HCEC 1CT (cell line): ENCODE data around the gene NKAIN2.
"Not testable (repeated sequence)": the region's sequence is repeated elsewhere in the genome, so short reads cannot be mapped to it uniquely, and the experiment has no call there.

Experiments
- DNase-seq: peaks from one replicate; pipeline ENCODE4 v3.0.0-alpha.2; 2017

NKAIN2 gene

GRCh38 chr6:124356276-124356810 is 552.7 kb downstream of the NKAIN2 start:
- DNase-seq = no peak

DNA sequence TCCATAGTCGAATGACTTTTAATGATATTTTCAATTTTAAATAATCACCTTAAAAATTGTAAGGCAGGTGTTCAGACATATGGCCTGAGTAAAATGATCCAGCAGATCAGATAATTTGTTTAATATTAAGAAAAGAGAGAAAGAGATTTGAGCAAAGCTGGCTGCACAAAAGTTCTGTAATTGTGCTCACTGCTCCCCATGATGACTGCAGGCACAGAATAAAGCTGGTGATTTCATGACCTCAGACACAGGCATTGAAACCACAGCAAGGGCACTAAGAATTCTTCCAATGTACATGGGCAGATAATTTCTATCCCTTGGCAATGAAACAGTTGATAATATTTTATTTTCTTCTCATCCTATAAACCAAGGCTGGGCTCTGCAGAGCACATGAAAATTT is 553.1 kb downstream of the NKAIN2 start:
- DNase-seq = no peak

- DNase-seq = no peak
Measured at GRCh38 chr6:124368131-124368530, 564.5 kb downstream of the NKAIN2 start.

- DNase-seq = no peak
Measured at GRCh38 chr6:124371974-124372475, 568.4 kb downstream of the NKAIN2 start.

GRCh38 chr6:124373386-124373785 is 569.7 kb downstream of the NKAIN2 start:
- DNase-seq = no peak

- no peak for DNase-seq
Measured at GRCh38 chr6:124389127-124389526, 585.5 kb downstream of the NKAIN2 start.

GRCh38 chr6:124393536-124393935 is 589.9 kb downstream of the NKAIN2 start:
- DNase-seq = peak; percentile 36

GRCh38 chr6:124396361-124396760 is 592.7 kb downstream of the NKAIN2 start:
- no peak for DNase-seq

- no peak for DNase-seq
Measured at GRCh38 chr6:124400261-124400999, 596.8 kb downstream of the NKAIN2 start.

DNA sequence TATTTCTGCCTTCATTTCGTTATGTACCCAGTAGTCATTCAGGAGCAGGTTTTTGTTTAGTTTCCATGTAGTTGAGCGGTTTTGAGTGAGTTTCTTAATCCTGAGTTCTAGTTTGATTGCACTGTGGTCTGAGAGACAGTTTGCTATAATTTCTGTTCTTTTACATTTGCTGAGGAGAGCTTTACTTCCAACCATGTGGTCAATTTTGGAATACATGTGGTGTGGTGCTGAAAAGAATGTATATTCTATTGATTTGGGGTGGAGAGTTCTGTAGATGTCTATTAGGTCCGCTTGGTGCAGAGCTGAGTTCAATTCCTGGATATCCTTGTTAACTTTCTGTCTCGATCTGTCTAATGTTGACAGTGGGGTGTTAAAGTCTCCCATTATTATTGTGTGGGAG is 606.8 kb downstream of the NKAIN2 start:
- DNase-seq = not testable (repeated sequence)

DNA sequence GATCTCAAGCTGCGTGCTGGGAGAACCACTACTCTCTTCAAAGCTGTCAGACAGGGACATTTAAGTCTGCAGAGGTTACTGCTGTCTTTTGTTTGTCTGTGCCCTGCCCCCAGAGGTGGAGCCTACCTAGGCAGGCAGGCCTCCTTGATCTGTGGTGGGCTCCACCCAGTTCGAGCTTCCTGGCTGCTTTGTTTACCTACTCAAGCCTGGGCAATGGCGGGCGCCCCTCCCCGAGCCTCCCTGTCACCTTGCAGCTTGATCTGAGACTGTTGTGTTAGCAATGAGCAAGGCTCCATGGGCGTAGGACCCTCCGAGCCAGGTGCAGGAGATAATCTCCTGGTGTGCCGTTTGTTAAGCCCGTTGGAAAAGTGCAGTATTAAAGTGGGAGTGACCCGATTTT is 609.0 kb downstream of the NKAIN2 start:
- DNase-seq = not testable (repeated sequence)

GRCh38 chr6:124420116-124420840 is 616.6 kb downstream of the NKAIN2 start:
- DNase-seq = no peak

- DNase-seq = no peak
Measured at GRCh38 chr6:124423621-124424020, 620.0 kb downstream of the NKAIN2 start.

DNA sequence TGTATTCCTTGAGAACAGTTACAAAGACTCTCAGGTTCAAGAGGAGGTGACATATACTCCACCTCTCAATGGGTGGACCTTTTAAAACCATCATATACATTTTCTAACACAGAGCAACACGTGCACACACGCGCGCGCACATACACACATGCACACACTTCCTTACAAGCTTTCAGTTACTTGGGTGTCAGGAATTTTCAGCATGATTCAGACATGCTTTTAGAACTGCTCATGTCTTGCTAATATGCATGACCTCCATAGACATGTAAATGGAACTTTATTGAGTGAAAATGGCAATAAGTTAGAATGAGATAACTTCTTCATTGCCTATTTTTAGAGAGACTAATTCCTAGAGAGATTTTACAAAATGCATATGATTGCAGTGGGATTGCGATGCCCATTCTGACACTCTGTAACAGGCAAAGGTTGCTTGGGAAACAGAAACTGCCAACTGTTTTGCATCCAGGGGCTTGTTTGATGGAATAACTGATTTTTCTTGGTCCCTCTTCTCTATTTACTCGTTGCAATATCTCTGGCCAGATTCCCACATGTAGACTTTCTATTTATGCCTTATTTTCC is 627.2 kb downstream of the NKAIN2 start:
- DNase-seq = peak; percentile 19

GRCh38 chr6:124432620-124433019 is 629.0 kb downstream of the NKAIN2 start:
- DNase-seq = no peak

DNA sequence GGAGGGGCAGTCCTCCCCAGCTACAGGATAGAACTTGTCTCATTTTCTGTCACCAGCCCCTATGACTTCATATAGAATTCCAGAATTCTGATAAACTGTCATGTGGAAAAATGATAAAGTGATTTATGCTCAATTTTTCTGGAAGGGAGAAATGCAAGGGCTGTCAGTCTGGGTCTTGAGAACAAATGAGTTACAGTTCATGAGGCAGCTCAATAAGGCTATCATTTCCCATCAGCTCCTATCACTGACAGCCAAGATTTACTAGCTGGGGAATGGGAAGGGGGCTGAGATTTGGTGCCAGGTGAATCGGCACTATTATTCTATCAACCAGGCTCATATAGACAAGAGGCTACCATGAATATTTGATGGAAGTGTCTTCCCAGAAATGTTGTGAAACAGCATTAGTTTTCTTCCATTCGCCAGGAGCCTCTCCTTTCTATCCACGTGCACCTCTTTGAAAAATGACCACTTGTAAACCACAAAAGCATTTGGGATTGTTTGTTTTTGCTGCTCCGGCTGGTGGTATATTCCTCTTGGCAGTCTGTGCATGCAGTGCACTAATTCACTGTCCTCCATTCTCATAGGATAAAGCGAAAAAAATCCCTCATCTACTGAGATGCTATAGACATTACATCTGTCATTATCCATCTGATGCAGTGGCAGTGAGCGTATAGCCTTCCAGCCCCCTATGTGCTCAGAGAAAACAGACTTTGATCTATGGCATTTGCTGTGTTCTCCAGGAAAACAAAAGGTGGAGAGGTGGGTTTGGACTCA is 629.9 kb downstream of the NKAIN2 start:
- DNase-seq = no peak

DNA sequence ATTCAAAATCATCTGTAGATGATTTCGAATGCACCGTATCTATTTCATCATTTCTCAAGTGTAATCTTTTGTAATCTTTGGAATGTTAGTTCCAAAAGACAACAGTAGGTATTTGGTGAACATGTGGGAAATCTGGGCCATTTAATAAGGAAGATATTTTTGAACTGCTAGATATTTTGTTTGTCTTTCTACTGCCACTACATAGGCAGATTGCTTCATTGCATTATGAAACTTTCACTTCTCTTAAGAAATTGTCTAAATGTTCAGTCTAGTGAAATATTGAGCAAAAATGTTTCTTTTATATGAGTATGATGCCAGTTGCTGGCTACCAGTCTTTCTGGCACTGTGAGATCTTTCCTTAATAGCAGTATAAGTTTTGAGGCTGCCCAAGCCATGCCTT is 630.8 kb downstream of the NKAIN2 start:
- DNase-seq = no peak

GRCh38 chr6:124436803-124437202 is 633.1 kb downstream of the NKAIN2 start:
- no peak for DNase-seq

DNA sequence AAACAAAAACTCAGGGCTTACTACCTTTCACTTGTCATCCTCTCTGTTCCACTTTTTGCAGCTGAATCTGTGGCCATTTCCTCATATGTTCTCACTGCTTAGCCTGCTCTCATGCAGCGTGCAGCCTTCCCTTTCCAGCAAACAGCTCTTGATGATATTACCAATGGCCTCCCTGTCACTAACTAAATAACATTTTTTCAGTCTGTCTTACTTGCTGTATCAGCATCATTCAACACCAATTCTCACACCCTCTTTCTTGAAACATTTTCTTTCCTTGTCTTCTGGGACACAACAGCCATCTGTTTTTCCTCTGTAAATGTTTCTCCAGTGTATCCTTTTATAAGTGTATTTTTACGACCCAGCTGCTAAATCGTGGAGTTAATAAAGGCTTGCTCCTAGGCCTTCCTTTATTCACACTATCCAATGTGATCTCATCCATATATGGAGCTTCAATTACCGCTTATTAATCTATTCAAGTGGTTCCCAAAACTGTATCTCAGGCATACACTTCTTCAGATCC is 634.9 kb downstream of the NKAIN2 start:
- no peak for DNase-seq

- no peak for DNase-seq
Measured at GRCh38 chr6:124441450-124441849, 637.8 kb downstream of the NKAIN2 start.

- DNase-seq = no peak
Measured at GRCh38 chr6:124443541-124443940, 639.9 kb downstream of the NKAIN2 start.

DNA sequence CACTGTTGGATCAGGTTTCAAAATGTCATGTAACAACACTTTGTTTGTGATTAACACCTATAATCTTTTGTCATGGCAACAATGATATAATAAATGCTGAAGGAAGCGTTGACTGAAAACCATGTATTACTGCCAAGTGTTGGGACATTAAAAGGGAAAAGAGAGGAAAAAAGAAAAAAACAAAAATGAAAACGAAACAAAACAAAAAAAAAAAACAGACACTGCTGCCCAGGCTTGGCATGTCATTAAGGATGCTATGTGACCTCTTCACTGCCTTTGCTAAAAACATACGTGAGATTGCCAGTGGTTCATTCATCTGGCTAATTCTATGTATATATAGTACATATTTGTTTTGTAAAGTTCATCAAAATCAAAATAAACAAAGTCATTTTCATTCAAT is 641.9 kb downstream of the NKAIN2 start:
- DNase-seq = no peak

DNA sequence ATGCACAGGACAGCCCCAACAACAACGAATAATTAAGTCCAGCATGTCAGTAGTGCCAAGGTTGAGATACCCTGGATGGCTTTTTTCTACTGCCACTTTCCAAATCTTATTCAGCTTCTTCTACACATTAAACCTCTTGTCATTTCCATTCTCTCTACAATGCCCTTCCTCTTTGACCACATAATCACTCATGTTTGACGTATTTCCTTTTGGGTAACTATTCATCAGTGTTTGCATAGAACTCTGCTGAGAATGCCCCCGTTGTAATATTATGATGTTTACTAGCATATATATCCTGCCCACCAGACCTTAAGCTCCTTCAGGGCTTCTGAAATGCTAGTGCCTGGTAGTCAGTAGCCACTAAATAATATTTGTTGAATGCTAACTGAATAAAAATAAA is 643.3 kb downstream of the NKAIN2 start:
- no peak for DNase-seq
